ENCODE measurements around the gene PTPRD. TPM values are rescaled to one million over a fixed set of nuclear protein-coding genes. Genes with fewer than 3 reads are reported as not detected.

The PTPRD gene
- total and polyA plus RNA-seq, 9 of the 15 experiments (the other 6 are each of a cell fraction or from before 2014, with no cell fraction given) = 0.11 TPM; not detected in 8

GRCh38 chr9:8732367-8733075 is 1880.3 kb downstream of the PTPRD start (continued):
- TF ChIP-seq E2F8 (IDR thresholded peaks at IDR 0.05; ENCODE audit: low read depth, partially characterized antibody) = no peak
- no peak for TF ChIP-seq PCBP2 (IDR thresholded peaks at IDR 0.05; ENCODE audit: low read depth, low read length, poor library complexity, severe bottlenecking)
- no peak for TF ChIP-seq ZNF655 (CRISPR knock-in tag; IDR thresholded peaks at IDR 0.05)
- no peak for TF ChIP-seq ETV5 (CRISPR knock-in tag; IDR thresholded peaks at IDR 0.05; ENCODE audit: low read depth)
- no peak for TF ChIP-seq NFE2L1 (tag; IDR thresholded peaks at IDR 0.05; ENCODE audit: borderline replicate concordance, low read depth)

- H3K9me1 ChIP-seq (ENCODE audit: control insufficient read depth, insufficient read depth, low read length) = no peaks in the 10 kb centered on the region
- no peak for ATAC-seq
- no peaks in the 10 kb centered on the region for H3K4me1 ChIP-seq (replicated peaks in 1 of 2; ENCODE audit: control insufficient read depth in 2 of 2, insufficient read depth in 2 of 2, low read length in 2 of 2)
- no peak overlapping the region for H2AFZ ChIP-seq (ENCODE audit: low read depth, low read length)
- TF ChIP-seq ZNF384 (IDR thresholded peaks at IDR 0.05; ENCODE audit: low read depth, low read length) (no peak), BDP1 (IDR thresholded peaks at IDR 0.05; ENCODE audit: insufficient read depth, insufficient read length) (no peak), SMARCB1 (IDR thresholded peaks at IDR 0.05; ENCODE audit: insufficient read length, low read depth) (no peak), ETV5 (CRISPR knock-in tag; IDR thresholded peaks at IDR 0.05; ENCODE audit: low read depth) (no peak), SP1 (CRISPR knock-in tag; IDR thresholded peaks at IDR 0.05) (no peak), DPF2 (IDR thresholded peaks at IDR 0.05) (no peak), TAF7 (tag; IDR thresholded peaks at IDR 0.05) (no peak), SAFB (IDR thresholded peaks at IDR 0.05; ENCODE audit: borderline replicate concordance, low read depth, low read length) (no peak), TAL1 (IDR thresholded peaks at IDR 0.05) (no peak), ARHGAP35 (IDR thresholded peaks at IDR 0.05; ENCODE audit: partially characterized antibody) (no peak), SRSF3 (IDR thresholded peaks at IDR 0.05; ENCODE audit: insufficient read depth, low read length) (no peak), MAFK (IDR thresholded peaks at IDR 0.05; ENCODE audit: low read length) (no peak), NFATC3 (IDR thresholded peaks at IDR 0.05) (no peak)
- in situ Hi-C loops (cut with MboI) (no loop called here), intact Hi-C loops (cut with micrococcal nuclease) (no loop called here)
- no peak overlapping the region for H3K4me2 ChIP-seq (ENCODE audit: insufficient read depth, low read length)
- ChIA-PET POLR2A (no interaction called here), CTCF (ENCODE audit: low intra/inter-chr PET ratio) (no interaction called here)
- no peaks in the 10 kb centered on the region for H3K36me3 ChIP-seq (ENCODE audit: control insufficient read depth, insufficient read depth, low read length)
- no peak overlapping the region for H3K27ac ChIP-seq (ENCODE audit: extremely low read depth, low read depth, low read length)
- H3K9ac ChIP-seq (ENCODE audit: insufficient read depth in 1 of 2, low read depth in 2 of 2, low read length in 2 of 2) = no peak overlapping the region
- H3K9me3 ChIP-seq (replicated peaks; ENCODE audit: control insufficient read depth, insufficient read depth, low read depth, low read length) = no peaks in the 10 kb centered on the region
- 0% methylated on average over 7 of the region's 7 CpGs for WGBS (ENCODE audit: insufficient coverage, low coverage, missing lambda C conversion rate)
- DNase-seq (ENCODE audit: extremely low read depth in 1 of 4, low spot score in 3 of 4) = no peak
- H3K4me3 ChIP-seq = no peak overlapping the region
- BruUV-seq (replicated peaks) = no TSS peak
- no peak for FAIRE-seq
- H3K79me2 ChIP-seq (ENCODE audit: control insufficient read depth, insufficient read depth, low read length) = no peaks in the 10 kb centered on the region
- no peaks in the 10 kb centered on the region for H3K27me3 ChIP-seq (ENCODE audit: control insufficient read depth in 2 of 2, insufficient read depth in 2 of 2, low read length in 2 of 2)
- H4K20me1 ChIP-seq (replicated peaks; ENCODE audit: control insufficient read depth, insufficient read depth, low read length) = no peaks in the 10 kb centered on the region
These were observed 1882.2 kb downstream of the PTPRD start for GRCh38 chr9:8730618-8731017.
